Activated naive CD8-positive, alpha-beta T cell treated with anti-CD3 and anti-CD28 coated beads for 36 hours (primary cell): ENCODE results near the gene CDKN2C. TPM values are rescaled to one million over a fixed set of nuclear protein-coding genes. Genes with fewer than 3 reads are reported as not detected.

Source experiments
- DNase-seq: peaks from one replicate; pipeline ENCODE4 v3.0.0; 2021
- H3K27ac Mint-ChIP-seq: one replicate; pipeline ENCODE4 v1.8.0; 2022; ENCODE audit warnings: mild to moderate bottlenecking, moderate library complexity, mixed read lengths
- H3K27me3 Mint-ChIP-seq: one replicate; pipeline ENCODE4 v1.8.0; 2022; ENCODE audit warnings: mild to moderate bottlenecking, mixed read lengths
- H3K36me3 Mint-ChIP-seq: one replicate; pipeline ENCODE4 v1.8.0; 2021; ENCODE audit warnings: mild to moderate bottlenecking, mixed read lengths
- H3K4me1 Mint-ChIP-seq: one replicate; pipeline ENCODE4 v1.8.0; 2021; ENCODE audit warnings: mixed read lengths
- H3K4me3 Mint-ChIP-seq: one replicate; pipeline ENCODE4 v1.8.0; 2022; ENCODE audit warnings: mild to moderate bottlenecking, moderate library complexity, mixed read lengths
- H3K9me3 Mint-ChIP-seq: one replicate; pipeline ENCODE4 v1.8.0; 2022; ENCODE audit warnings: mixed read lengths
- total RNA-seq, 2 experiments: library from RNA; stranded (reverse); gene quantifications; one replicate each; pipeline ENCODE4 v1.2.3, GENCODE V29; 2021

The CDKN2C gene
- total RNA-seq, 2 experiments from 2014 or later, result 13.0 to 13.6 TPM

- Mint-ChIP-seq H3K27ac (no peak overlapping the region), H3K36me3 (no peaks in the 10 kb centered on the region), H3K4me3 (no peak overlapping the region), H3K27me3 (no peaks in the 10 kb centered on the region), H3K4me1 (no peaks in the 10 kb centered on the region), H3K9me3 (peaks cover 2% of the 10 kb centered on the region)
- DNase-seq, result no peak
Observed at GRCh38 chr1:51019811-51020210, 49.8 kb downstream of the CDKN2C start.

Other genes starting within 250 kb of the CDKN2C start
- 10 to 100 TPM; 83.7 to 88.5 TPM for gene FAF1, start 10.0 kb upstream of the CDKN2C start, total RNA-seq
- gene C1orf185, start 132.0 kb downstream of the CDKN2C start, total RNA-seq, result not detected